Measurements from ENCODE around the gene EXOG.

- TF ChIP-seq SUZ12 (IDR thresholded peaks at IDR 0.05; ENCODE audit: extremely low read depth, insufficient read depth, insufficient read length) (no peak), YY1 (IDR thresholded peaks at IDR 0.05; ENCODE audit: insufficient read depth, insufficient read length) (no peak), ZNF274 (IDR thresholded peaks at IDR 0.05; ENCODE audit: low read depth, low read length) (no peak)
These were observed 49.3 kb upstream of the EXOG start for GRCh38 chr3:38446812-38447211.
